Measurements from ENCODE around the gene COX6B1.
"Not testable (repeated sequence)": the region's sequence is repeated elsewhere in the genome, so short reads cannot be mapped to it uniquely, and the experiment has no call there.

Gene COX6B1

GRCh38 chr19:35648017-35648961, at the start of gene COX6B1:
COX6B1 (plus strand) TSS chr19:35648323; CDS start chr19:35651244, 2,921 bp downstream.
- peak; percentile 97 for DNase-seq

GRCh38 chr19:35601971-35602370, 46.2 kb upstream of the COX6B1 start:
- DNase-seq, result no peak

GRCh38 chr19:35604436-35604835, 43.7 kb upstream of the COX6B1 start:
- not testable (repeated sequence) for DNase-seq

GRCh38 chr19:35607170-35607569, 41.0 kb upstream of the COX6B1 start:
- DNase-seq, result not testable (repeated sequence)

GRCh38 chr19:35607661-35608060, 40.5 kb upstream of the COX6B1 start:
- DNase-seq, result no peak

- DNase-seq, result peak; percentile 22
Measured at GRCh38 chr19:35608251-35608650, 39.9 kb upstream of the COX6B1 start.

GRCh38 chr19:35609851-35610353, 38.2 kb upstream of the COX6B1 start:
- DNase-seq, result peak; percentile 56

GRCh38 chr19:35612224-35612558, 35.9 kb upstream of the COX6B1 start:
- DNase-seq, result no peak

- DNase-seq, result peak; percentile 95
Measured at GRCh38 chr19:35612559-35613321, 35.4 kb upstream of the COX6B1 start, which contains the start of gene HAUS5. HAUS5 (plus strand) TSS chr19:35612735; CDS start chr19:35612795, 60 bp downstream.

- no peak for DNase-seq
Measured at GRCh38 chr19:35613574-35613973, 34.5 kb upstream of the COX6B1 start.

- no peak for DNase-seq
Measured at GRCh38 chr19:35615036-35615435, 33.1 kb upstream of the COX6B1 start.

- no peak for DNase-seq
Measured at GRCh38 chr19:35618857-35619256, 29.3 kb upstream of the COX6B1 start.

GRCh38 chr19:35619290-35619923, 28.7 kb upstream of the COX6B1 start:
- DNase-seq, result no peak

- DNase-seq, result no peak
Measured at GRCh38 chr19:35620001-35620400, 28.1 kb upstream of the COX6B1 start.

GRCh38 chr19:35621708-35622107, 26.4 kb upstream of the COX6B1 start:
- no peak for DNase-seq

- DNase-seq, result no peak
Measured at GRCh38 chr19:35622750-35623149, 25.4 kb upstream of the COX6B1 start.

- DNase-seq, result no peak
Measured at GRCh38 chr19:35623327-35624010, 24.7 kb upstream of the COX6B1 start.

- no peak for DNase-seq
Measured at GRCh38 chr19:35628264-35628564, 19.9 kb upstream of the COX6B1 start.

GRCh38 chr19:35628565-35629331, 19.4 kb upstream of the COX6B1 start, which contains the start of gene RBM42:
RBM42 (plus strand) TSS chr19:35629036; CDS start chr19:35629154, 118 bp downstream.
- peak; percentile 99 for DNase-seq

- no peak for DNase-seq
Measured at GRCh38 chr19:35629332-35629633, 18.8 kb upstream of the COX6B1 start.

GRCh38 chr19:35633727-35634440, 14.2 kb upstream of the COX6B1 start:
- DNase-seq, result no peak

Data from CD4-positive, alpha-beta T cell treated with Interleukin-17A for 1 hour (primary cell).